GM12878 (cell line): Measurements from ENCODE around the gene ASB7. TPM values are rescaled to one million over a fixed set of nuclear protein-coding genes. Genes with fewer than 3 reads are reported as not detected.

Source experiments
- ATF7 ChIP-seq: fragments of 450-650 bp; IDR thresholded peaks from 2 replicates; pipeline ENCODE4 v1.6.1; 2016; ENCODE audit warnings: low read depth, mild to moderate bottlenecking
- BCL11A ChIP-seq: IDR thresholded peaks from 2 replicates; pipeline ENCODE4 v1.6.1; 2011; ENCODE audit warnings: low read depth, low read length
- CBFB ChIP-seq: IDR thresholded peaks from 2 replicates; pipeline ENCODE4 v1.6.1; 2016; ENCODE audit warnings: antibody characterized with exemption, low read depth
- EED ChIP-seq: sonication (generic); IDR thresholded peaks from 2 replicates; pipeline ENCODE4 v1.6.1; 2016; ENCODE audit warnings: antibody characterized with exemption, low read depth
- GABPA ChIP-seq: IDR thresholded peaks from 2 replicates; pipeline ENCODE4 v1.6.1; 2014; ENCODE audit warnings: antibody characterized with exemption, low read depth, mild to moderate bottlenecking, inconsistent platforms
- IRF4 ChIP-seq: IDR thresholded peaks from 2 replicates; pipeline ENCODE4 v1.6.1; 2011; ENCODE audit warnings: low read depth, low read length
- RB1 ChIP-seq: fragments of 450-650 bp; formaldehyde crosslinking; IDR thresholded peaks from 2 replicates; pipeline ENCODE4 v1.6.1; 2017; ENCODE audit warnings: mild to moderate bottlenecking, borderline replicate concordance
- RELA ChIP-seq: fragments of 450-650 bp; IDR thresholded peaks from 2 replicates; pipeline ENCODE4 v1.8.0; 2014; ENCODE audit warnings: borderline replicate concordance; ENCODE audit not compliant: partially characterized antibody
- RUNX3 ChIP-seq: IDR thresholded peaks from 2 replicates; pipeline ENCODE4 v1.6.1; 2012; ENCODE audit warnings: low read length, inconsistent platforms
- TAF1 ChIP-seq: IDR thresholded peaks from 2 replicates; pipeline ENCODE4 v1.6.1; 2011; ENCODE audit warnings: mild to moderate bottlenecking, low read depth, low read length, borderline replicate concordance
- YY1 ChIP-seq: IDR thresholded peaks from 2 replicates; pipeline ENCODE4 v1.6.1; 2011; ENCODE audit warnings: low read depth, mild to moderate bottlenecking, low read length
- ZBED1 ChIP-seq: IDR thresholded peaks from 2 replicates; pipeline ENCODE4 v1.6.1; 2016; ENCODE audit warnings: borderline replicate concordance
- polyA plus RNA-seq, 11 experiments: library from polyadenylated mRNA; depleted of rRNA in 4 of 11; unstranded in 6 of 11; stranded (reverse) in 5 of 11; fragments of >200 nt; fragmentation: Nextera tagmentation in 4 of 11; fragmentation: Illumina TruSeq in 1 of 11; extraction: Ambion mirVana in 4 of 11; extraction: Trizol in 1 of 11; gene quantifications; 1 replicate in 1 of 11; 2 replicates in 10 of 11; pipeline versions ENCODE4 v1.2.1 to v1.2.3, GENCODE V29; 2011 to 2016; ENCODE audit warnings: inconsistent platforms in 2 of 11, missing spikeins in 2 of 11, low read depth in 1 of 11
- total RNA-seq, 4 experiments: library from RNA; depleted of rRNA in 3 of 4; stranded (reverse); fragments of >200 nt in 3 of 4; fragmentation: Illumina TruSeq in 1 of 4; extraction: Trizol in 1 of 4; gene quantifications; 2 replicates each; pipeline versions ENCODE4 v1.2.1 to v1.2.3, GENCODE V29; 2013 to 2021
- TF ChIP-seq, protein P1 (sequence below): IDR thresholded peaks from 2 replicates; pipeline ENCODE4 v1.6.1; 2012; ENCODE audit warnings: mild to moderate bottlenecking, low read depth, low read length

ASB7 gene
- total and polyA plus RNA-seq, 10 of the 15 experiments (the other 5 are each of a cell fraction or from before 2014, with no cell fraction given): 2.7 to 13.9 (median 8.6) TPM

DNA sequence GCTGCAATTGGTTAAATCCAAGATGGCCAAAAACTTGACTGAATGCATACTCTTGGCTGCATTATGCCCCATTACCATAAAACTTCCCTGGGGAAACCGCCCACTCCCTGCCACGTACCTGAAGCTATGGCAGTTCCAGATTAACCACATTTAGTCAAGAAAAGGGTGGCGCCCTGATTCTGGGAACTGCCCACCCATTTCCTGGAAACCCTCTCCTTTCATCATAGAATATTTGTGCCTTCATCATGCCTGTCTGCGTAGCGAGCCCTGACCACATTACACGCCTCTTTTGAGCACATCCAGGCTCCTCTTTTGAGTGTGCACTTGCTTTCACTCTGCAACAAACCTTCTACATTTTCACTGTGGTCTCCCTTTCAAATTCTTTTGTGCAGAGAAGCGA lies 5.6 kb upstream of the ASB7 start (continued):
- TF ChIP-seq, protein P1, sequence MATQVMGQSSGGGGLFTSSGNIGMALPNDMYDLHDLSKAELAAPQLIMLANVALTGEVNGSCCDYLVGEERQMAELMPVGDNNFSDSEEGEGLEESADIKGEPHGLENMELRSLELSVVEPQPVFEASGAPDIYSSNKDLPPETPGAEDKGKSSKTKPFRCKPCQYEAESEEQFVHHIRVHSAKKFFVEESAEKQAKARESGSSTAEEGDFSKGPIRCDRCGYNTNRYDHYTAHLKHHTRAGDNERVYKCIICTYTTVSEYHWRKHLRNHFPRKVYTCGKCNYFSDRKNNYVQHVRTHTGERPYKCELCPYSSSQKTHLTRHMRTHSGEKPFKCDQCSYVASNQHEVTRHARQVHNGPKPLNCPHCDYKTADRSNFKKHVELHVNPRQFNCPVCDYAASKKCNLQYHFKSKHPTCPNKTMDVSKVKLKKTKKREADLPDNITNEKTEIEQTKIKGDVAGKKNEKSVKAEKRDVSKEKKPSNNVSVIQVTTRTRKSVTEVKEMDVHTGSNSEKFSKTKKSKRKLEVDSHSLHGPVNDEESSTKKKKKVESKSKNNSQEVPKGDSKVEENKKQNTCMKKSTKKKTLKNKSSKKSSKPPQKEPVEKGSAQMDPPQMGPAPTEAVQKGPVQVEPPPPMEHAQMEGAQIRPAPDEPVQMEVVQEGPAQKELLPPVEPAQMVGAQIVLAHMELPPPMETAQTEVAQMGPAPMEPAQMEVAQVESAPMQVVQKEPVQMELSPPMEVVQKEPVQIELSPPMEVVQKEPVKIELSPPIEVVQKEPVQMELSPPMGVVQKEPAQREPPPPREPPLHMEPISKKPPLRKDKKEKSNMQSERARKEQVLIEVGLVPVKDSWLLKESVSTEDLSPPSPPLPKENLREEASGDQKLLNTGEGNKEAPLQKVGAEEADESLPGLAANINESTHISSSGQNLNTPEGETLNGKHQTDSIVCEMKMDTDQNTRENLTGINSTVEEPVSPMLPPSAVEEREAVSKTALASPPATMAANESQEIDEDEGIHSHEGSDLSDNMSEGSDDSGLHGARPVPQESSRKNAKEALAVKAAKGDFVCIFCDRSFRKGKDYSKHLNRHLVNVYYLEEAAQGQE: no peak
- peak; percentile 70 for TF ChIP-seq IRF4
- no peak for TF ChIP-seq TAF1
- peak; percentile 49; the same call in 1 of the 2 replicates for TF ChIP-seq ZBED1
- peak; percentile 46; the same call in 1 of the 2 replicates for TF ChIP-seq CBFB
- TF ChIP-seq EED: peak; percentile 72
- peak; percentile 94 for TF ChIP-seq RUNX3
- no peak for TF ChIP-seq RB1
- TF ChIP-seq BCL11A: no peak
- TF ChIP-seq ATF7: 0 out of 2 replicates have a peak, but pooled peaks have one; percentile 41
- peak; percentile 60; the same call in 1 of the 2 replicates for TF ChIP-seq YY1
- no peak for TF ChIP-seq RELA
- TF ChIP-seq GABPA: no peak
